ENCODE measurements around the gene LPP. TPM values are rescaled to one million over a fixed set of nuclear protein-coding genes. Genes with fewer than 3 reads are reported as not detected.
A peak's percentile ranks its signal among the peaks of the same experiment; 100 is the strongest.

Gene LPP
- total RNA-seq, 1 donor from 2014 or later = 184 TPM

GRCh38 chr3:188262488-188262887 is 108.5 kb downstream of the LPP start:
- no peak overlapping the region for H3K27ac Mint-ChIP-seq (ENCODE audit: unreplicated experiment)
- no peak for TF ChIP-seq CTCF (IDR thresholded peaks at IDR 0.05)

DNA sequence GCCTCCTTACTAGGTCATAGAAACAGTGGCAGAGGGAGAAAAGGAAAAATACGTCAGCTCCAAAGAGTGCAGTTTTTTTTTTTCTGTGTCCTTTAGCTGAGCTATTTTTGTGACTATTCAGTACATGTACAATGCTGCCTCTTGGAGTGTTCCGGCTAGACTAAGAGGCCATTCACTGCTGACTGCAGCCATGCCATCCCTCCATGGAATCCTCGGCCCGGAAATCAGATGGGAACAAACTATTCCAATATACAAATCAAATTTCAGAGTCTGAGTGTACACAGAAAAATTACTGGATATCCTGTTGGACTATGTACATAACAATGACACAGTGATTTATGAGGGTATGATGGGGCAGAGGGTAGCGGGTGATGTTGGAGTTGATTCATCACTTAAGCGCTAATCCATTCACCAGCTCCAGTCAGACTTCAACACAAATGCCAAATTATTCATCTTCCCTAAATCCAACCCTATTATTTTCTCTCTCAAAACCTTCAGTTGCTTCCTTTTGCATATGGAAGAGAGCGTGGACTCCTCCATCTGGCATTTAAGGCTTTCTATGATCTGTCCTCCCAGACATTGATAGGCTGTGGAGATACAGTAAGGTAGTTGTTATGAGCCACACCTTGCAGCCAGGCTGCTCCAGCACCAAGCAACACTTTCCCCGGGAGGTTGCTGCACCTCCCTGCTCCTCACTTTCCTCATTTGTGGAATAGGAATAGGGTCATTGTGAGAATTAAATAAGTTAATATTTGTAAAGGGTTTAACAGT is 109.1 kb downstream of the LPP start:
- no peak overlapping the region for H3K27ac Mint-ChIP-seq (ENCODE audit: unreplicated experiment)
- H3K9me3 Mint-ChIP-seq (ENCODE audit: unreplicated experiment) = no peaks in the 10 kb centered on the region
- peak overlapping the region; percentile 23 for H3K4me3 Mint-ChIP-seq (ENCODE audit: unreplicated experiment)

More at GRCh38 chr3:188262488-188262887, 108.5 kb downstream of the LPP start:
- peak overlapping the region; percentile 23 for H3K4me3 Mint-ChIP-seq (ENCODE audit: unreplicated experiment)
- no peaks in the 10 kb centered on the region for H3K27me3 Mint-ChIP-seq (ENCODE audit: unreplicated experiment)
- peaks cover 36% of the 10 kb centered on the region for H3K4me1 Mint-ChIP-seq (ENCODE audit: unreplicated experiment)
- H3K36me3 Mint-ChIP-seq (ENCODE audit: unreplicated experiment) = no peaks in the 10 kb centered on the region
- H3K9me3 Mint-ChIP-seq (ENCODE audit: unreplicated experiment) = no peaks in the 10 kb centered on the region
- DNase-seq (ENCODE audit: extremely low spot score, unreplicated experiment) = no peak

DNA sequence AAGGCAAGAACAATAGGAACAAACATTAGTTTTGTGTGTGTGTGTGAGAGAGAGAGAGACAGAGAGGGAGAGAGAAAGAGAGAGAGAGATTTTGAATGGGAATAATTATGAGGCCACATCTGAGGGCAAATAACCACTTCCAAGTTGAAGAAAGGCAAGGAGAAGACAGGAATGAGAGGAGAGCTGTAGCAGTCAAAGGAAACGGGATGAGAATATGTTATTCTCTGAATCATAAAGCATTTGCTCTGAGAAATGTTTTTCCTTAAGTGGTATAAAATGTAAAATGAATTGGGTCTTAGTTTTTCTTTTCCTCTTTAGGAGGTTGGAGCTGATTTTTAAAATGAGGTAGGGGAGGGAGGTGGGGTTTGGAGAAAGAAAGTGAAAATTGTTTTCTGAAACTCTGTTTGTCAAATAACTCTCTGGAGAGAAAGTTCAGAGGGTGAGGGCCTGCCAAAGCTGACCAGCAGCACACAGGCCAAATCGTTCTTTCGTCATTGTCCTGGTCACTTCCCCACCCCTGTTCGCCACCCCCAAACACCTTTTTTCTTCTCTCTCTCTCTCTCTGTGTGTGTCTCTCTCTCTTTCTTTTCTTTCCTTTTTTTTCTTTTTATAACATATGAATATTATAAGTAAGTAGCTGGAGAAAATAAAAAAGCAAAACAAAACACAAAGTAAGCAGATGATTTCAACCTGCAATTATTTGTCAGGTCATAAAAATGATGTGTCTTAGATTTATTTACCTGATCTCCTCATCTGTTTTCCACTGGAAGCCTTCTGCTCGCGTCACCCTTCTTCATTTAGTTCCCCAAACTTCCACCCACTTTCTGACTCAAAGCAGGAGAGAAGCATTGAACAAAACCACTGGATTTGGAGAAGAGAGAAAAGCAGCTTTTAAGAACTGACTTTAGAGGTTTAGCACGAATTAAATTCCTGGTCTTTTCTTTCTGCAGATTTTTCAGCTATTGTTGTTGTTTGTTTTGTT is 110.6 kb downstream of the LPP start:
- Mint-ChIP-seq H3K27me3 (ENCODE audit: unreplicated experiment) (no peaks in the 10 kb centered on the region), H3K36me3 (ENCODE audit: unreplicated experiment) (no peaks in the 10 kb centered on the region), H3K27ac (ENCODE audit: unreplicated experiment) (no peak overlapping the region), H3K4me3 (ENCODE audit: unreplicated experiment) (no peak overlapping the region), H3K9me3 (ENCODE audit: unreplicated experiment) (no peaks in the 10 kb centered on the region), H3K4me1 (ENCODE audit: unreplicated experiment) (peaks cover 22% of the 10 kb centered on the region)
- TF ChIP-seq CTCF (IDR thresholded peaks at IDR 0.05) = no peak
- DNase-seq (ENCODE audit: extremely low spot score, unreplicated experiment) = no peak

More for the DNA sequence above, 109.1 kb downstream of the LPP start:
- no peaks in the 10 kb centered on the region for H3K27me3 Mint-ChIP-seq (ENCODE audit: unreplicated experiment)
- peaks cover 30% of the 10 kb centered on the region for H3K4me1 Mint-ChIP-seq (ENCODE audit: unreplicated experiment)
- H3K36me3 Mint-ChIP-seq (ENCODE audit: unreplicated experiment) = no peaks in the 10 kb centered on the region
- no peak for DNase-seq (ENCODE audit: extremely low spot score, unreplicated experiment)
- TF ChIP-seq CTCF (IDR thresholded peaks at IDR 0.05) = no peak

DNA sequence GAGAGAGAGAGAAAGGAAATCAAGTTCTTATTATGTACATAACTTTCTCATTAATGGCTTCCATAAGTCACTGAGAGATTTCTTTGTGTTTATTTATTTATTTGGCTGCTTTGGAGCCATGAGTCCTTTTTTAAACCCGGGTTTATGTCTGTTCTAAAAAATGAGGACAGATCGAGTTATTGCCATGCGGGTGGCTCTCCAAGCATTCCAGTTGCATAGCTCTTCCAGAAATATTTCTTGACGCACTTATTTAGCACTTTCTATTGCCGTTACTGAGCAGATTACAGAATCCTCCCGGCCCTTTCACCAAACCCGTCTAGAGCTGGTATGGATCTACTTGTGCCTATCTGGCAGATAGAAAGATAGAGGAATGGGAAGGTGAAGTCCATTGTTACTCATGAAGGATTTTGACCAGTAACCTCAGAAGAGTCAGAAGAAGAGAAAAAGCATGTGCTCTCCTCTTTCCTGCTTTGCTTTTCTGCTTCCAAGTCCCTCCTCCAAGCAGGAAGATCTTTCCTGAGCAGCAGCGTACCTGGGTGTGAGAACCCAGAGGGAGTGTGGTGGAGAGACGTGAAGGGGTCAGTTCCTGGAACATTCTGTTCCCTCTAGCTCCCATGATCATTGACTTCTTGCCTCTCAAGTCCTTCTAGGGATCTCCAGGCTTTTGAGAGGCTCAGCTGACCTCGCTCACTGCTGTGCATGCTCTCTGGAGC is 112.8 kb downstream of the LPP start:
- no peak overlapping the region for H3K4me3 Mint-ChIP-seq (ENCODE audit: unreplicated experiment)
- no peak for DNase-seq (ENCODE audit: extremely low spot score, unreplicated experiment)
- TF ChIP-seq CTCF (IDR thresholded peaks at IDR 0.05) = no peak
- H3K4me1 Mint-ChIP-seq (ENCODE audit: unreplicated experiment) = peaks cover 29% of the 10 kb centered on the region
- H3K27me3 Mint-ChIP-seq (ENCODE audit: unreplicated experiment) = no peaks in the 10 kb centered on the region
- H3K36me3 Mint-ChIP-seq (ENCODE audit: unreplicated experiment) = no peaks in the 10 kb centered on the region
- H3K9me3 Mint-ChIP-seq (ENCODE audit: unreplicated experiment) = no peaks in the 10 kb centered on the region
- no peak overlapping the region for H3K27ac Mint-ChIP-seq (ENCODE audit: unreplicated experiment)

Data from osteocyte (in vitro differentiated cells).